Tongue (tissue), 3 donors: Measurements from ENCODE around the gene TMEM116. TPM values are rescaled to one million over a fixed set of nuclear protein-coding genes. Genes with fewer than 3 reads are reported as not detected.

Source experiments
- DNase-seq: peaks from one replicate; pipeline ENCODE4 v3.0.0-alpha.2; 2015
- small RNA-seq: library from RNA; depleted of rRNA; stranded (forward); fragments of <200 nt; gene quantifications from one replicate; pipeline ENCODE3, GENCODE V24; 2014; ENCODE audit warnings: low replicate concordance
- total RNA-seq: library from RNA; depleted of rRNA; stranded (reverse); fragments of >200 nt; gene quantifications from one replicate; pipeline ENCODE4 v1.2.3, GENCODE V29; 2014

The TMEM116 gene
- total RNA-seq, 1 donor from 2014 or later: 14.7 TPM

DNA sequence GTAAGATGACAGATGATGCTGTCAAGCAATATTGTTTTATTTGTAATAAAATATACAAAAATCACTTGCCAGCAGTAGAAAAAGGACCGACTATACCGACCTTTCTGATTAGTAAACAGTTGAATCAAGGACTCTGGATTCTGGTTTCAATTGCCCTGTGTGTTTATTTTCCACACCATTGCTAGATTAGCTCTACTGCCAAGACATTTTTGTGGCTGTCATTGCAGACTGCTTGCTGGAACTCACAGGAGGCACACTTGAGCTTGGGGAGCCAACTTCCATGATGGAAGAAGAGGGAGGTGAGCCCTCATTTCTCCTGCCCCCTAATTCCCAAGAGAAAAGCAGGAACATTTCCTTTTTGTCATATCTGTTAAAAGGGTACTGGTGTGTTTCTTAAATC lies 119.7 kb downstream of the TMEM116 start:
- DNase-seq: no peak

DNA sequence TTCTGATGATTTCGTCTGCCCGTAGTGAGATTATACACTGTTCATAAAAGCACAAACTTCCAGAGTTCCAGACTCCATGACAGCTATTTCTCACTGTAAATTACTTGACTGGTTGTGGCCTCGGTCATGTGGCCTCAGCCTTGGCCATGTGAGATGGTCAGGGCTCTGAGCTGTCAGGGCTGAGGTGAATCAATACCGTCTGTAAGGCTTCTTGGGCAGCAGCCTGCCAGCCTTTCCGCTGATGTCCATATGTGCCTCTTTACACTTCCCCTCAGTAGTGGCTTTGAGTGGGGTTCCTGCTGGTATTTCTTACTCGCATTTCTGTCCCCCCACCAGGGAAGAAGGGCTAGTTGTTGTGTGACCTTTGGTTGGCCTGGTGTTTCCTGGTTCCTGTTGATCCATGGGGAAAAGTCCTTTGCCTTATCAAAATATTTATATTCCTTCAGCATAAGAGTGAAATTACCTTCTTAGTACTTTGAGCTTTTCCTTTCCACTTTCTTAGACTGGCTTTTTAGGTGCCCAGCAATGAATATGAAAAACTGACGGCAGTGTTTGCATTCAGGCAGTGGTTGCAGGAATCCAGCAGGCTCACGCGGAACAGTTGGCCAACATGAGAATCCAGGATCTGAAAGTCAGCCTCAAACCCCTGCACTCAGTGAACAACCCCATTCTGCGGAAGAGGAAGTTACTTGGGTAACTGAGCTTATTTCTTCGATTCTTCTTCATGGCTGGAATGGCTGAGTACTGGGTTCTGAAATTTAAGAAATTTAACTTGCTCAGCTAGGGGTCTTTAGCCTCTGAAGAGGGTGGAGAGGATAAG lies 124.8 kb downstream of the TMEM116 start:
- no peak for DNase-seq

DNA sequence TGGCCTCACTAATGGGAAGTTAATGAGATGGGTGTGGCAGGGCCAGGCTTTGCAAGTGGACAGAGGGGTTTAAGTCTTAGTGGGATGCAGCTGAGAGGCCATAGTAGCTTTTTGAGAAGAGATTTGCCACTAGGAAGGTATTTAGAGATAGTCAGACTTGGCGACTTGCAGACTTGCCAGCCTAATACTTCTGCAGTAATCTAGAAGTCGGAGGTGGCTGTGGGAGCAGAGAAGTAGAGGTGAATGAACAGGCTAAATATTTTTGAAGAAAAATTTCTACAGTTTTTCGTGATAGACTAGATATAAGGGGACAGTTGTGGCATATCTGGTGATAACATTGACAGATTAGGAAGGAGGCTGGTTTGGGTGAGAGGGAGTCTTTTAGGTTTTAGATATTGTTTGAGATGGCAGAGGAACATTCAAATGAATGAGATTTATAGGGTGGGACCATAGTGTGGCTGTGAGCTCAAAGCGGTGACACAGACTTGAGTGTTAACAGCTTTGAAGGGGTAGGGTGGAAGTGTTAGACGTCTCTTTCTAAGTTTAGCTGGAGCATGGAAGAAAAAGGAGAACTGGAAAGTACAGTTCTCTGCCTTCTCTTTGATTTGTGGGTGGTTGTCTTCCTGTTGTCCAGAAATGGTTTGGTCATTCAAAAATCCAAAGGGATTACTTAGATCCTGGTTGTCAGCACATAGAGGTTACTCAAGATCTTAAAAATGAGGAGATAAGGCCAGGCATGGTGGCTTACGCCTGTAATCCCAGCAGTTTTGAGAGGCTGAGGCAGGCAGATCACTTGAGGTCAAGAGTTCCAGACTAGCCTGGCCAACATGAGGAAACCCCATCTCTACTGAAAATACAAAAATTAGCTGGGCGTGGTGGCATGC lies 126.1 kb downstream of the TMEM116 start:
- no peak for DNase-seq

DNA sequence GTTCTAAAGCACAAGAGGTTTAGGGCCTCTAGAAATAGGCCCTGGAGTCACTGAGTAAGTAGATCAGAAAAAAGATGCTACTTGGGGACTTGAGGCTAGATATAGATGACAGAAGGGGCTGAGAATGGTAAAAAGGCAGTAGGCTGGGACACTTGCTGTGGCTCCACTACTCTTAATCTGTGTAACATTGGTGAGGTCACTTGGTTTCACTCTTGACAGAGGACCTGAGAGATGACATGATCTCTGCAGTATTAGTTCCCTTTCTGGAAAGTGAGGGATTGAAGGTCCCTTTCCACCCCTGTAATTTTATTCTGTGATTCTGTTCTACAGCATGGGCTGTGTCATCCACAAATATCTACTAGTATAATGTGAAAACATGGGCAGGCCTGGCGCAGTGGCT lies 131.2 kb downstream of the TMEM116 start:
- no peak for DNase-seq

Small RNA genes within 50 kb of the gene (small RNA-seq; reads per million reads assigned to genes)
- gene AC004024.1: not detected
- gene MIR3657: not detected

Other genes starting within 250 kb of the TMEM116 start
- gene ALDH2, start 246.2 kb downstream of the TMEM116 start, total RNA-seq: 23.9 TPM
- gene MAPKAPK5, start 170.9 kb downstream of the TMEM116 start, total RNA-seq: 38.7 TPM
- gene ERP29, start 261 bp upstream of the TMEM116 start, total RNA-seq: 35.4 TPM
- gene NAA25, start 95.6 kb upstream of the TMEM116 start, total RNA-seq: 59.8 TPM
- 37.0 TPM for gene TRAFD1, start 112.4 kb upstream of the TMEM116 start, total RNA-seq